Testis (tissue), 3 donors: ENCODE measurements around the gene PHF1. TPM values are rescaled to one million over a fixed set of nuclear protein-coding genes. Genes with fewer than 3 reads are reported as not detected.

Experiments used
- DNase-seq: peaks from one replicate; pipeline ENCODE4 v3.0.0-alpha.2; 2019
- H3K27ac ChIP-seq, 2 donors: fragments of 200-600 bp; sonication (generic); one replicate each; pipeline ENCODE4 v1.5.1; 2019
- H3K27me3 ChIP-seq: fragments of 200-600 bp; sonication (generic); one replicate; pipeline ENCODE4 v1.5.1; 2019
- H3K36me3 ChIP-seq: fragments of 200-600 bp; sonication (generic); one replicate; pipeline ENCODE4 v1.5.1; 2017; ENCODE audit warnings: low read depth; ENCODE audit errors: missing control alignments
- H3K4me1 ChIP-seq: fragments of 200-600 bp; sonication (generic); one replicate; pipeline ENCODE4 v1.5.1; 2019
- H3K4me3 ChIP-seq, 2 donors: fragments of 200-600 bp; sonication (generic); one replicate each; pipeline ENCODE4 v1.5.1; 2017 to 2019
- H3K9me3 ChIP-seq: fragments of 200-600 bp; sonication (generic); one replicate; pipeline ENCODE4 v1.5.1; 2017
- CTCF ChIP-seq, 3 experiments: fragments of 450-650 bp in 2 of 3; fragments of 200-600 bp in 1 of 3; sonication (generic) in 1 of 3; IDR thresholded peaks; one replicate each; pipeline ENCODE4 v1.5.1; 2016 to 2019; ENCODE audit warnings: antibody characterized with exemption in 3 of 3, mild to moderate bottlenecking in 2 of 3, moderate library complexity in 1 of 3
- POLR2A ChIP-seq: fragments of 450-650 bp; IDR thresholded peaks from one replicate; pipeline ENCODE4 v1.6.1; 2017; ENCODE audit warnings: antibody characterized with exemption, mild to moderate bottlenecking, moderate library complexity
- WGBS, 2 donors: methylation state at CpG; one replicate each; pipeline ENCODE4 v1.1.5; 2018; 5-methylcytosine and 5-hydroxymethylcytosine counted together
- intact Hi-C: fragments of 100-400 bp; cut with DNase I; formaldehyde crosslinking; loops from one replicate; pipeline ENCODE4 v1.15.1; 2023; ENCODE audit warnings: low total_unique reads
- polyA plus RNA-seq: library from polyadenylated mRNA; stranded (reverse); fragments of 350-450 nt; fragmentation: Illumina TruSeq; extraction: RNeasy Lipid Tissue Mini Kit (QIAGEN cat#74804); gene quantifications from one replicate; pipeline ENCODE4 v1.2.3, GENCODE V29; 2014; ENCODE audit warnings: low read depth, low replicate concordance; ENCODE audit not compliant: insufficient read depth
- total RNA-seq, 2 donors: library from RNA; depleted of rRNA; stranded (reverse); fragments of >200 nt; gene quantifications; one replicate each; pipeline ENCODE4 v1.2.3, GENCODE V29; 2016

Gene PHF1
- total and polyA plus RNA-seq, 3 donors from 2014 or later, result 184 to 218 (median 216) TPM

- Histone ChIP-seq H3K36me3 (no peaks in the 10 kb centered on the region), H3K4me3 (no peak overlapping the region), H3K27ac (no peak overlapping the region), H3K9me3 (no peaks in the 10 kb centered on the region), H3K4me1 (no peaks in the 10 kb centered on the region), H3K27me3 (no peaks in the 10 kb centered on the region)
- DNase-seq, result no peak
- TF ChIP-seq CTCF (IDR thresholded peaks at IDR 0.05) (no peak), POLR2A (no peak)
- 94 to 97% methylated on average over 6 to 15 of the region's 17 CpGs for WGBS, 2 donors
- intact Hi-C loops, result no loop called here
Measured at GRCh38 chr6:33443025-33443424, 32.2 kb downstream of the PHF1 start.

- H3K27me3 ChIP-seq, result no peaks in the 10 kb centered on the region
- no peak overlapping the region for H3K4me3 ChIP-seq
- no peak overlapping the region for H3K27ac ChIP-seq
- H3K4me1 ChIP-seq, result no peaks in the 10 kb centered on the region
- no peaks in the 10 kb centered on the region for H3K36me3 ChIP-seq
- intact Hi-C loops, result no loop called here
- 94 to 96% methylated on average over 5 to 18 of the region's 18 CpGs for WGBS, 2 donors
- no peaks in the 10 kb centered on the region for H3K9me3 ChIP-seq
- DNase-seq, result no peak
- no peak for TF ChIP-seq CTCF (IDR thresholded peaks at IDR 0.05)
- TF ChIP-seq POLR2A, result no peak
Measured at GRCh38 chr6:33443619-33444504, 33.0 kb downstream of the PHF1 start.

- Histone ChIP-seq H3K4me1 (no peaks in the 10 kb centered on the region), H3K4me3 (no peak overlapping the region), H3K27me3 (no peaks in the 10 kb centered on the region), H3K36me3 (no peaks in the 10 kb centered on the region), H3K27ac (no peak overlapping the region), H3K9me3 (no peaks in the 10 kb centered on the region)
- intact Hi-C loops, result no loop called here
- DNase-seq, result no peak
- 84 to 88% methylated on average over 3 of the region's 3 CpGs for WGBS, 2 donors
- TF ChIP-seq CTCF (IDR thresholded peaks at IDR 0.05) (no peak), POLR2A (no peak)
Measured at GRCh38 chr6:33445119-33445603, 34.3 kb downstream of the PHF1 start.

GRCh38 chr6:33446356-33446755 is 35.5 kb downstream of the PHF1 start:
- no peak for DNase-seq
- intact Hi-C loops, result no loop called here
- Histone ChIP-seq H3K4me1 (no peaks in the 10 kb centered on the region), H3K36me3 (no peaks in the 10 kb centered on the region), H3K9me3 (no peaks in the 10 kb centered on the region), H3K27ac (no peak overlapping the region), H3K4me3 (no peak overlapping the region), H3K27me3 (no peaks in the 10 kb centered on the region)
- TF ChIP-seq POLR2A, result no peak
- no peak for TF ChIP-seq CTCF (IDR thresholded peaks at IDR 0.05)
- 87 to 89% methylated on average over 10 of the region's 10 CpGs for WGBS, 2 donors

GRCh38 chr6:33450434-33450833 is 39.6 kb downstream of the PHF1 start:
- Histone ChIP-seq H3K36me3 (no peaks in the 10 kb centered on the region), H3K27ac (no peak overlapping the region), H3K4me3 (no peak overlapping the region), H3K4me1 (peaks cover 14% of the 10 kb centered on the region), H3K27me3 (no peaks in the 10 kb centered on the region), H3K9me3 (no peaks in the 10 kb centered on the region)
- intact Hi-C loops, result no loop called here
- WGBS, 2 donors, result 68 to 77% methylated on average over 3 of the region's 3 CpGs
- TF ChIP-seq POLR2A (no peak), CTCF (IDR thresholded peaks at IDR 0.05) (no peak)
- no peak for DNase-seq
